B cell (primary cell): ENCODE results near the gene CDC34. TPM values are rescaled to one million over a fixed set of nuclear protein-coding genes. Genes with fewer than 3 reads are reported as not detected.

ENCODE experiments used
- ATAC-seq: fragments of 200-7000 bp; cut with Tn5 transposase; one replicate; pipeline ENCODE4 v1.10.0; 2021; ENCODE audit warnings: low read depth, mild to moderate bottlenecking, moderate number of reproducible peaks, moderate library complexity
- CTCF ChIA-PET: fragments of 350-600 bp; sonication (Branson Sonifier 250); formaldehyde crosslinking; loops from one replicate; lab custom pipeline; 2021; ENCODE audit warnings: antibody characterized with exemption, inconsistent platforms; lab: Charles Lee
- POLR2A ChIA-PET: fragments of 350-600 bp; sonication (Branson Sonifier 250); formaldehyde crosslinking; loops from one replicate; lab custom pipeline; 2021; ENCODE audit warnings: antibody characterized with exemption; lab: Charles Lee
- DNase-seq: peaks from one replicate; pipeline ENCODE4 v3.0.0; 2013
- H2AFZ ChIP-seq: 2 replicates; pipeline ENCODE4 v1.6.1; 2012; ENCODE audit warnings: mild to moderate bottlenecking, low read depth, low read length; ENCODE audit not compliant: insufficient read depth, poor library complexity, severe bottlenecking
- H3K27ac ChIP-seq, 2 donors: 1 replicate in 1 of 2; 2 replicates in 1 of 2; pipeline ENCODE4 v1.5.1; 2012 to 2013; ENCODE audit warnings: low read length in 2 of 2, mild to moderate bottlenecking in 2 of 2, moderate library complexity in 1 of 2
- H3K27me3 ChIP-seq, 4 experiments: fragments of 200-600 bp in 1 of 4; sonication (generic) in 1 of 4; replicated peaks in 1 of 4; 1 replicate in 2 of 4; 2 replicates in 2 of 4; pipeline versions ENCODE4 v1.6.1 to v1.7.0; 2013 to 2016; ENCODE audit warnings: low read length in 3 of 4, mild to moderate bottlenecking in 2 of 4, mixed read lengths in 1 of 4, moderate library complexity in 1 of 4; ENCODE audit not compliant: insufficient read depth in 4 of 4, control insufficient read depth in 3 of 4; ENCODE audit errors: control extremely low read depth in 1 of 4
- H3K36me3 ChIP-seq, 2 experiments: replicated peaks in 1 of 2; 1 replicate in 1 of 2; 2 replicates in 1 of 2; pipeline versions ENCODE4 v1.6.1 to v1.7.1; 2013; ENCODE audit warnings: low read length in 1 of 2; ENCODE audit not compliant: insufficient read depth in 2 of 2, control insufficient read depth in 1 of 2; ENCODE audit errors: control extremely low read depth in 1 of 2, extremely low read depth in 1 of 2
- H3K4me1 ChIP-seq, 2 donors: fragments of 200-600 bp in 1 of 2; sonication (generic) in 1 of 2; 1 replicate in 1 of 2; 2 replicates in 1 of 2; pipeline versions ENCODE4 v1.5.1 to v1.6.1; 2013 to 2017; ENCODE audit warnings: low read length in 2 of 2; ENCODE audit not compliant: control insufficient read depth in 2 of 2, insufficient read depth in 2 of 2
- H3K4me2 ChIP-seq: replicated peaks from 2 replicates; pipeline ENCODE3; 2012; ENCODE audit warnings: mild to moderate bottlenecking, low read depth, low read length; ENCODE audit not compliant: poor library complexity, severe bottlenecking
- H3K4me3 ChIP-seq, 5 experiments: fragments of 200-600 bp in 1 of 5; sonication (generic) in 1 of 5; 1 replicate in 3 of 5; 2 replicates in 2 of 5; pipeline versions ENCODE4 v1.5.1 to v1.7.0; 2011 to 2016; ENCODE audit warnings: low read length in 4 of 5, mild to moderate bottlenecking in 4 of 5, low read depth in 2 of 5, control low read depth in 1 of 5, moderate library complexity in 1 of 5; ENCODE audit not compliant: insufficient read depth in 1 of 5; ENCODE audit errors: control extremely low read depth in 1 of 5, extremely low read depth in 1 of 5
- H3K79me2 ChIP-seq: fragments of 200-600 bp; sonication (generic); one replicate; pipeline ENCODE4 v1.6.0; 2016; ENCODE audit warnings: low read length; ENCODE audit not compliant: control insufficient read depth, insufficient read depth
- H3K9ac ChIP-seq: fragments of 200-600 bp; sonication (generic); 2 replicates; pipeline ENCODE4 v1.6.1; 2017; ENCODE audit warnings: mild to moderate bottlenecking, low read length, moderate library complexity
- H3K9me3 ChIP-seq, 3 donors: one replicate each; pipeline versions ENCODE4 v1.6.1 to v1.7.1; 2013; ENCODE audit warnings: low read length in 2 of 3; ENCODE audit not compliant: control insufficient read depth in 2 of 3, insufficient read depth in 1 of 3; ENCODE audit errors: control extremely low read depth in 1 of 3
- H4K20me1 ChIP-seq: 2 replicates; pipeline ENCODE4 v1.6.0; 2012; ENCODE audit warnings: mild to moderate bottlenecking, low read length; ENCODE audit not compliant: insufficient read depth, control insufficient read depth, poor library complexity, severe bottlenecking
- H3K27ac Mint-ChIP-seq: one replicate; pipeline ENCODE4 v1.8.0; 2021; ENCODE audit warnings: mixed read lengths
- H3K27me3 Mint-ChIP-seq: one replicate; pipeline ENCODE4 v1.8.0; 2021; ENCODE audit warnings: mixed read lengths
- H3K4me1 Mint-ChIP-seq: one replicate; pipeline ENCODE4 v1.8.0; 2021; ENCODE audit warnings: mixed read lengths
- H3K4me3 Mint-ChIP-seq: one replicate; pipeline ENCODE4 v1.8.0; 2021; ENCODE audit warnings: mixed read lengths
- H3K9me3 Mint-ChIP-seq: one replicate; pipeline ENCODE4 v1.8.0; 2022; ENCODE audit warnings: mixed read lengths; ENCODE audit not compliant: insufficient read depth
- CTCF ChIP-seq: fragments of 200-600 bp; IDR thresholded peaks from one replicate; pipeline ENCODE4 v1.8.0; 2022; ENCODE audit warnings: antibody characterized with exemption, mild to moderate bottlenecking
- EZH2 ChIP-seq: IDR thresholded peaks from 2 replicates; pipeline ENCODE4 v1.6.1; 2012; ENCODE audit warnings: borderline replicate concordance, low read depth, mild to moderate bottlenecking, moderate library complexity, low read length; ENCODE audit not compliant: insufficient read depth, poor library complexity, severe bottlenecking
- WGBS: methylation state at CpG from one replicate; pipeline ENCODE4 v1.1.5; 2013; ENCODE audit warnings: missing lambda C conversion rate; ENCODE audit not compliant: insufficient coverage; 5-methylcytosine and 5-hydroxymethylcytosine counted together
- intact Hi-C: fragments of 100-400 bp; cut with micrococcal nuclease; formaldehyde crosslinking; loops from one replicate; pipeline ENCODE4 v1.10.0; 2022
- polyA plus RNA-seq: library from polyadenylated mRNA; depleted of rRNA; stranded (reverse); fragments of >200 nt; gene quantifications from 2 replicates; pipeline ENCODE4 v1.2.3, GENCODE V29; 2012
- total RNA-seq, 2 donors: library from RNA; stranded (reverse); fragments of 120-200 nt in 1 of 2; gene quantifications; 1 replicate in 1 of 2; 2 replicates in 1 of 2; pipeline versions ENCODE4 v1.2.3 to v1.2.4, GENCODE V29; 2013 to 2022

Gene CDC34
- total and polyA plus RNA-seq, 2 donors (not counting 1 experiment from before 2014, with no cell fraction given), result 26.9 to 28.4 TPM

DNA sequence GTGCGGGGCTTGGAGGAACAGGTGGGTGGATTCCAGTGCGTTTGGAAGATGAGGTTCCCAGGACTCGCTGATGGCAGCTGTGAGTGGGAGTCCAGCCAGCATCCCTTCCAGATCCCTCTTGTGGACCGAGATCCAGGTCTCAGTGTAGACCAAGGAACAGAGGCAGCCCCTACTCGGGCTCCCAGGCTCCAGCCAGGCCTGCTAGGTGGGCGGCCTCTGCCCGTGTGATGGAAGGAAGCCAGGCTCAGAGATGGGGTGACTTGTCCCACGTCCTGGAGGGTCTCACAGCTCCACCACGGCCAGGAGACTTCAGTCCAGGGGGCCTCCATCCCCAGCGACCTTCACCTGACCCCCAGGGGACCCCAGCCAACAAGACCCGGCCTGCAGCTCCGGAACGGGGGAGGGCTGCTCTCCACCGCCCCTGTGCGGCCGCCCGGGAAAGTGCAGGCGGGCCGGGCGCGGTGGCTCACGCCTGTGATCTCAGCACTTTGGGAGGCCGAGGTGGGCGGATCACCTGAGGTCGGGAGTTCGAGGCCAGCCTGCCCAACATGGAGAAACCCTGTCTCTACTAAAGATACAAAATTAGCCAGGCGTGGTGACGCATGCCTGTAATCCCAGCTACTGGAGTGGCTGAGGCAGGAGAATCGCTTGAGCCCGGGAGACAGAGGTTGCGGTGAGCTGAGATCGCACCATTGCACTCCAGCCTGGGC is 36.0 kb upstream of the CDC34 start:
- CTCF ChIA-PET, result interaction anchor here (1.3 kb wide), 1 partner anchor 11 kb away, joined by 5 read pairs; no protein-coding TSS in a partner anchor
- POLR2A ChIA-PET, result interaction anchor here (0.9 kb wide), 1 partner anchor 11 kb away, joined by 3 read pairs; no protein-coding TSS in a partner anchor

More for the DNA sequence above, 36.0 kb upstream of the CDC34 start:
- Mint-ChIP-seq H3K4me1 (peaks cover 4% of the 10 kb centered on the region), H3K9me3 (no peaks in the 10 kb centered on the region), H3K4me3 (no peak overlapping the region), H3K27me3 (peaks cover 12% of the 10 kb centered on the region), H3K27ac (no peak overlapping the region)
- TF ChIP-seq CTCF (peak; percentile 71), EZH2 (no peak)
- H3K9ac ChIP-seq, result no peak overlapping the region
- peaks cover 16 to 18% of the 10 kb centered on the region in 2 donors for H3K4me1 ChIP-seq
- no peak overlapping the region for H2AFZ ChIP-seq
- peak; percentile 55 for DNase-seq
- H3K4me3 ChIP-seq, result no peak overlapping the region
- peak; percentile 46 for ATAC-seq
- peaks cover 0 to 33% (median 0%) of the 10 kb centered on the region in 3 donors for H3K9me3 ChIP-seq
- no peaks in the 10 kb centered on the region for H3K79me2 ChIP-seq
- 38% methylated on average over 32 of the region's 32 CpGs for WGBS
- intact Hi-C loops, result no loop called here
- no peaks in the 10 kb centered on the region for H4K20me1 ChIP-seq
- no peaks in the 10 kb centered on the region for H3K36me3 ChIP-seq
- no peak overlapping the region for H3K27ac ChIP-seq
- peaks cover 0 to 46% (median 14%) of the 10 kb centered on the region in 4 experiments for H3K27me3 ChIP-seq
- no peak overlapping the region for H3K4me2 ChIP-seq
